Neural cell (in vitro differentiated cells): ENCODE measurements around the gene ZNF396. TPM values are rescaled to one million over a fixed set of nuclear protein-coding genes. Genes with fewer than 3 reads are reported as not detected.

Source experiments
- H2AFZ ChIP-seq: fragments of 200-600, 300-800 bp; sonication (generic), shearing (Covaris generic); 2 replicates; pipeline ENCODE4 v1.6.0; 2014; ENCODE audit warnings: low read depth, mild to moderate bottlenecking, antibody characterized with exemption, low read length, moderate library complexity
- H3F3A ChIP-seq: fragments of 200-600 bp; shearing (Covaris generic); 2 replicates; pipeline ENCODE4 v1.6.1; 2016; ENCODE audit warnings: mild to moderate bottlenecking, moderate library complexity, mixed read lengths, antibody characterized with exemption, low read length; ENCODE audit not compliant: insufficient read depth, poor library complexity, severe bottlenecking
- H3K27ac ChIP-seq: fragments of 200-600, 300-800 bp; sonication (generic), shearing (Covaris generic); 2 replicates; pipeline ENCODE4 v1.5.1; 2014; ENCODE audit warnings: mild to moderate bottlenecking, low read length, moderate library complexity
- H3K27me3 ChIP-seq: fragments of 300-800, 200-600 bp; sonication (generic), shearing (Covaris generic); 2 replicates; pipeline ENCODE4 v1.6.0; 2014; ENCODE audit warnings: mild to moderate bottlenecking, low read depth, low read length, moderate library complexity; ENCODE audit not compliant: insufficient read depth
- H3K36me3 ChIP-seq: fragments of 300-800, 200-600 bp; sonication (generic), shearing (Covaris generic); 2 replicates; pipeline ENCODE4 v1.5.1; 2014; ENCODE audit warnings: mild to moderate bottlenecking, antibody characterized with exemption, low read length, moderate library complexity; ENCODE audit not compliant: insufficient read depth
- H3K4me2 ChIP-seq: fragments of 300-800, 200-600 bp; sonication (generic), shearing (Covaris generic); 2 replicates; pipeline ENCODE4 v1.6.0; 2014; ENCODE audit warnings: mild to moderate bottlenecking, low read length
- H3K4me3 ChIP-seq: fragments of 300-800, 200-600 bp; sonication (generic), shearing (Covaris generic); 2 replicates; pipeline ENCODE4 v1.5.1; 2014; ENCODE audit warnings: mild to moderate bottlenecking, low read length, moderate library complexity
- H3K79me2 ChIP-seq: fragments of 200-600 bp; shearing (Covaris generic); replicated peaks from 2 replicates; pipeline ENCODE4 v1.6.0; 2014; ENCODE audit warnings: mild to moderate bottlenecking, low read length, moderate library complexity; ENCODE audit not compliant: insufficient read depth
- H3K9ac ChIP-seq: fragments of 300-800, 200-600 bp; sonication (generic), shearing (Covaris generic); 2 replicates; pipeline ENCODE4 v1.6.1; 2016; ENCODE audit warnings: mild to moderate bottlenecking, low read length, mixed read lengths
- H3K9me2 ChIP-seq: fragments of 200-600 bp; shearing (Covaris generic); 2 replicates; pipeline ENCODE4 v1.6.1; 2016; ENCODE audit warnings: mild to moderate bottlenecking, low read length, mixed read lengths; ENCODE audit not compliant: insufficient read depth
- H3K9me3 ChIP-seq: fragments of 200-600, 300-800 bp; sonication (generic), shearing (Covaris generic); 2 replicates; pipeline ENCODE4 v1.6.1; 2016; ENCODE audit warnings: mild to moderate bottlenecking, mixed run types, low read length, moderate library complexity, mixed read lengths
- H4K20me1 ChIP-seq: fragments of 200-600 bp; shearing (Covaris generic); 2 replicates; pipeline ENCODE4 v1.6.1; 2016; ENCODE audit warnings: mild to moderate bottlenecking, mixed run types; ENCODE audit not compliant: insufficient read depth
- EP300 ChIP-seq: fragments of 450-650 bp; conservative IDR thresholded peaks from 2 replicates; pipeline ENCODE4 v1.6.1; 2014; ENCODE audit warnings: antibody characterized with exemption, mild to moderate bottlenecking, moderate library complexity; ENCODE audit not compliant: poor library complexity, severe bottlenecking
- EZH2 ChIP-seq: fragments of 200-600, 300-800 bp; shearing (Covaris generic), sonication (generic); IDR thresholded peaks from 2 replicates; pipeline ENCODE4 v1.6.1; 2014; ENCODE audit warnings: antibody characterized with exemption, low read length, borderline replicate concordance, mild to moderate bottlenecking; ENCODE audit not compliant: insufficient read depth, poor library complexity, severe bottlenecking
- MXI1 ChIP-seq: fragments of 450-650 bp; conservative IDR thresholded peaks from 2 replicates; pipeline ENCODE4 v1.6.1; 2014; ENCODE audit warnings: antibody characterized with exemption, mild to moderate bottlenecking; ENCODE audit not compliant: poor library complexity, severe bottlenecking
- POLR2AphosphoS5 ChIP-seq: IDR thresholded peaks from 2 replicates; pipeline ENCODE4 v1.6.1; 2012
- RAD21 ChIP-seq: fragments of 450-650 bp; conservative IDR thresholded peaks from 2 replicates; pipeline ENCODE4 v1.6.1; 2014; ENCODE audit warnings: antibody characterized with exemption, mild to moderate bottlenecking, moderate library complexity
- SMC3 ChIP-seq: fragments of 450-650 bp; conservative IDR thresholded peaks from 2 replicates; pipeline ENCODE4 v1.6.1; 2014; ENCODE audit warnings: antibody characterized with exemption, mild to moderate bottlenecking, moderate library complexity; ENCODE audit not compliant: poor library complexity
- TAF1 ChIP-seq: IDR thresholded peaks from 2 replicates; pipeline ENCODE4 v1.6.1; 2012; ENCODE audit warnings: low read depth
- polyA plus RNA-seq: library from polyadenylated mRNA; depleted of rRNA; stranded (reverse); fragments of >200 nt; gene quantifications from 2 replicates; pipeline ENCODE4 v1.2.3, GENCODE V29; 2014
- TF ChIP-seq, protein P1 (sequence below): fragments of 450-650 bp; IDR thresholded peaks from 2 replicates; pipeline ENCODE4 v1.5.1; 2014; ENCODE audit warnings: antibody characterized with exemption, mild to moderate bottlenecking, moderate library complexity; ENCODE audit not compliant: poor library complexity, severe bottlenecking
- TF ChIP-seq, protein P2 (sequence below): IDR thresholded peaks from 2 replicates; pipeline ENCODE4 v1.6.1; 2012; ENCODE audit warnings: borderline replicate concordance

The ZNF396 gene
- polyA plus RNA-seq, 1 donor from 2014 or later, result 0.92 TPM

DNA sequence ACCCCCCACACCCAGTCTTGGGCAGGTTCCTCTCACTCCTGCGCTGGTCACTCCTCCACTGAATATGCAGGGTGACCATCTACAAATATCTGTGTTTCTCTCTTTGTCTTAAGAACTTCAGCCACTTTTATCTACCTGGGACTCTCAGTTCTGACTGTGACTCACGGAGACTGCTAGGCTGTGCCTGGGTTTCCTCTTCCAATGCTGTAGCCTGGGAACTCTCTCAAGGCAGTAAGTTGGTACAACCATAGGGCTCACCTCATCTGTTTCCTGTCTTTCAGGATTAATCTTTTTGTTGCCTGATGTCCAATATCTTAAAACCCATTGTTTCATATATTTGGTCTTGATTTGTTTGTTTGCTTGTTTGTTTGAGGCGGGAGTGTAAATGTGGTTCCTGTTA is 47.2 kb upstream of the ZNF396 start:
- Histone ChIP-seq H3F3A (no peaks in the 10 kb centered on the region), H3K9ac (no peak overlapping the region), H3K9me3 (no peaks in the 10 kb centered on the region), H3K27ac (no peak overlapping the region), H3K9me2 (no peaks in the 10 kb centered on the region), H3K79me2 (no peaks in the 10 kb centered on the region), H2AFZ (no peak overlapping the region), H3K27me3 (no peaks in the 10 kb centered on the region), H3K4me3 (no peak overlapping the region), H3K36me3 (no peaks in the 10 kb centered on the region), H3K4me2 (no peak overlapping the region), H4K20me1 (no peaks in the 10 kb centered on the region)
- no peak for TF ChIP-seq EP300

DNA sequence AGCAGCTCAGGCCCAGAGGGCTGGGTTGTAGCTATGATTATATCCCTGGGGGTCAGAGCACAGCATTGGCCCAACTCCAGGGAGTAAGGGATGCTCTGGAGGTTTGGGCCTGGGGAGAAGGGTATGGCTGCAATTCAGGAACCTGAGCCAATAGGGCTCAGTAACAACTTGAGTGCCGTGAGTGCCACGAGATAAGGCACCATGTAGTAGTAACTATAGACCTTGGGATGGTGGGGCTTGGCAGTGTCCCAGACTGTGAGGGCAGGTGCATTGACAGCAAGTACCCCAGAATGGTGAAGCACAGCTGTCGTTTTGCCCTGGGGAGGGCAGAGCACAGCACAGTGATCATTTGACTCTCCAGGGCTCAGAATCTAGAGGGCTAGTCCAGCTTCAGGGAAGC is 45.1 kb upstream of the ZNF396 start:
- H4K20me1 ChIP-seq, result no peaks in the 10 kb centered on the region

DNA sequence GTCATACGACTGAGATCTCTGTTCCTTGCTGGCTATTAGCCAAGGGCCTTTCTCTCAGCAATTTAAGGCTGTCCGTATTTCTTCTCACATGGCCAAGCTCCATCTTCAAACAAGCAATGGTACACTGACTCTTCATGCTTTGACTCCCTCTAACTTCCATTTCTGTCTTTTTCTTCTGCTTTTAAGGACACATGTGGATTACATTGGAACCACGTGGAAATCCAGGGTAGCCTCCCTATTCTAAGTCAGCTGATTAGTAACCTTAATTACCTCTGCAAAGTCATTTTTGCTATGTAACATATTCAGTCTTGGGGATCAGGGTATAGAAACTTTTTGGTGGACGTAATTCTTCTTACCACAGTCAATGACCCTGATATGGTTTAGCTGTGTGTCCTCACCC is 41.5 kb upstream of the ZNF396 start:
- H2AFZ ChIP-seq, result no peak overlapping the region
- no peaks in the 10 kb centered on the region for H3K36me3 ChIP-seq
- no peaks in the 10 kb centered on the region for H3K27me3 ChIP-seq
- peaks cover 4% of the 10 kb centered on the region for H3K9me3 ChIP-seq
- H3K4me3 ChIP-seq, result no peak overlapping the region
- H4K20me1 ChIP-seq, result no peaks in the 10 kb centered on the region
- no peaks in the 10 kb centered on the region for H3F3A ChIP-seq
- no peak overlapping the region for H3K9ac ChIP-seq
- no peak overlapping the region for H3K4me2 ChIP-seq
- no peak overlapping the region for H3K27ac ChIP-seq
- no peaks in the 10 kb centered on the region for H3K9me2 ChIP-seq
- no peaks in the 10 kb centered on the region for H3K79me2 ChIP-seq
- TF ChIP-seq RAD21 (no peak), SMC3 (no peak), MXI1 (no peak), EZH2 (no peak), POLR2AphosphoS5 (no peak), TAF1 (no peak), EP300 (no peak)
- TF ChIP-seq, protein P1, sequence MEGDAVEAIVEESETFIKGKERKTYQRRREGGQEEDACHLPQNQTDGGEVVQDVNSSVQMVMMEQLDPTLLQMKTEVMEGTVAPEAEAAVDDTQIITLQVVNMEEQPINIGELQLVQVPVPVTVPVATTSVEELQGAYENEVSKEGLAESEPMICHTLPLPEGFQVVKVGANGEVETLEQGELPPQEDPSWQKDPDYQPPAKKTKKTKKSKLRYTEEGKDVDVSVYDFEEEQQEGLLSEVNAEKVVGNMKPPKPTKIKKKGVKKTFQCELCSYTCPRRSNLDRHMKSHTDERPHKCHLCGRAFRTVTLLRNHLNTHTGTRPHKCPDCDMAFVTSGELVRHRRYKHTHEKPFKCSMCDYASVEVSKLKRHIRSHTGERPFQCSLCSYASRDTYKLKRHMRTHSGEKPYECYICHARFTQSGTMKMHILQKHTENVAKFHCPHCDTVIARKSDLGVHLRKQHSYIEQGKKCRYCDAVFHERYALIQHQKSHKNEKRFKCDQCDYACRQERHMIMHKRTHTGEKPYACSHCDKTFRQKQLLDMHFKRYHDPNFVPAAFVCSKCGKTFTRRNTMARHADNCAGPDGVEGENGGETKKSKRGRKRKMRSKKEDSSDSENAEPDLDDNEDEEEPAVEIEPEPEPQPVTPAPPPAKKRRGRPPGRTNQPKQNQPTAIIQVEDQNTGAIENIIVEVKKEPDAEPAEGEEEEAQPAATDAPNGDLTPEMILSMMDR, result no peak

More for the DNA sequence above, 45.1 kb upstream of the ZNF396 start:
- TF ChIP-seq SMC3 (no peak), TAF1 (no peak), RAD21 (no peak), MXI1 (no peak), POLR2AphosphoS5 (no peak), EP300 (no peak), EZH2 (no peak)
- TF ChIP-seq, protein P1, result no peak
- TF ChIP-seq, protein P2, sequence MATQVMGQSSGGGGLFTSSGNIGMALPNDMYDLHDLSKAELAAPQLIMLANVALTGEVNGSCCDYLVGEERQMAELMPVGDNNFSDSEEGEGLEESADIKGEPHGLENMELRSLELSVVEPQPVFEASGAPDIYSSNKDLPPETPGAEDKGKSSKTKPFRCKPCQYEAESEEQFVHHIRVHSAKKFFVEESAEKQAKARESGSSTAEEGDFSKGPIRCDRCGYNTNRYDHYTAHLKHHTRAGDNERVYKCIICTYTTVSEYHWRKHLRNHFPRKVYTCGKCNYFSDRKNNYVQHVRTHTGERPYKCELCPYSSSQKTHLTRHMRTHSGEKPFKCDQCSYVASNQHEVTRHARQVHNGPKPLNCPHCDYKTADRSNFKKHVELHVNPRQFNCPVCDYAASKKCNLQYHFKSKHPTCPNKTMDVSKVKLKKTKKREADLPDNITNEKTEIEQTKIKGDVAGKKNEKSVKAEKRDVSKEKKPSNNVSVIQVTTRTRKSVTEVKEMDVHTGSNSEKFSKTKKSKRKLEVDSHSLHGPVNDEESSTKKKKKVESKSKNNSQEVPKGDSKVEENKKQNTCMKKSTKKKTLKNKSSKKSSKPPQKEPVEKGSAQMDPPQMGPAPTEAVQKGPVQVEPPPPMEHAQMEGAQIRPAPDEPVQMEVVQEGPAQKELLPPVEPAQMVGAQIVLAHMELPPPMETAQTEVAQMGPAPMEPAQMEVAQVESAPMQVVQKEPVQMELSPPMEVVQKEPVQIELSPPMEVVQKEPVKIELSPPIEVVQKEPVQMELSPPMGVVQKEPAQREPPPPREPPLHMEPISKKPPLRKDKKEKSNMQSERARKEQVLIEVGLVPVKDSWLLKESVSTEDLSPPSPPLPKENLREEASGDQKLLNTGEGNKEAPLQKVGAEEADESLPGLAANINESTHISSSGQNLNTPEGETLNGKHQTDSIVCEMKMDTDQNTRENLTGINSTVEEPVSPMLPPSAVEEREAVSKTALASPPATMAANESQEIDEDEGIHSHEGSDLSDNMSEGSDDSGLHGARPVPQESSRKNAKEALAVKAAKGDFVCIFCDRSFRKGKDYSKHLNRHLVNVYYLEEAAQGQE, result no peak
- Histone ChIP-seq H3F3A (no peaks in the 10 kb centered on the region), H3K4me3 (no peak overlapping the region), H2AFZ (no peak overlapping the region), H3K79me2 (no peaks in the 10 kb centered on the region), H3K27me3 (no peaks in the 10 kb centered on the region), H3K4me2 (no peak overlapping the region), H3K36me3 (no peaks in the 10 kb centered on the region), H3K9ac (no peak overlapping the region), H3K9me3 (peaks cover 4% of the 10 kb centered on the region), H3K9me2 (no peaks in the 10 kb centered on the region), H3K27ac (no peak overlapping the region)
